HG02981 (cell line): ENCODE results near the gene DCBLD1.

Source experiments
- ATAC-seq: cut with Tn5 transposase; IDR thresholded peaks from one replicate; pipeline ENCODE4 v1.9.1; 2021; ENCODE audit warnings: mild to moderate bottlenecking, moderate library complexity; ENCODE audit not compliant: unreplicated experiment

Gene DCBLD1

GRCh38 chr6:117555262-117555849, 72.9 kb downstream of the DCBLD1 start:
- no peak for ATAC-seq

- no peak for ATAC-seq
These were observed 73.5 kb downstream of the DCBLD1 start for GRCh38 chr6:117555882-117556498.

GRCh38 chr6:117557951-117558350, 75.5 kb downstream of the DCBLD1 start:
- no peak for ATAC-seq

GRCh38 chr6:117558818-117559217, 76.3 kb downstream of the DCBLD1 start:
- ATAC-seq = no peak

GRCh38 chr6:117559299-117559698, 76.8 kb downstream of the DCBLD1 start:
- ATAC-seq = no peak

- ATAC-seq = no peak
These were observed 78.7 kb downstream of the DCBLD1 start for GRCh38 chr6:117561128-117561527.

- ATAC-seq = no peak
These were observed 82.2 kb downstream of the DCBLD1 start for GRCh38 chr6:117564681-117565080.

- ATAC-seq = no peak
These were observed 85.8 kb downstream of the DCBLD1 start for GRCh38 chr6:117568247-117568646.

GRCh38 chr6:117568831-117569410, 86.4 kb downstream of the DCBLD1 start:
- ATAC-seq = no peak

GRCh38 chr6:117573006-117573680, 90.7 kb downstream of the DCBLD1 start:
- no peak for ATAC-seq

- ATAC-seq = no peak
These were observed 91.7 kb downstream of the DCBLD1 start for GRCh38 chr6:117574198-117574597.

- ATAC-seq = no peak
These were observed 103.2 kb downstream of the DCBLD1 start for GRCh38 chr6:117585647-117586046.

GRCh38 chr6:117590447-117590846, 108.0 kb downstream of the DCBLD1 start:
- ATAC-seq = no peak

GRCh38 chr6:117591405-117591804, 108.9 kb downstream of the DCBLD1 start:
- ATAC-seq = no peak

GRCh38 chr6:117592983-117593759, 110.7 kb downstream of the DCBLD1 start:
- ATAC-seq = no peak

- no peak for ATAC-seq
These were observed 112.8 kb downstream of the DCBLD1 start for GRCh38 chr6:117595099-117595923.

GRCh38 chr6:117597755-117598154, 115.3 kb downstream of the DCBLD1 start:
- no peak for ATAC-seq
